Measurements from ENCODE around the gene COG5. TPM values are rescaled to one million over a fixed set of nuclear protein-coding genes. Genes with fewer than 3 reads are reported as not detected.

The COG5 gene
- total and polyA plus RNA-seq, 2 of the 8 experiments (the other 6 are each of a cell fraction or from before 2014, with no cell fraction given): 10.5 to 28.1 TPM

GRCh38 chr7:107386548-107387102 lies 177.1 kb downstream of the COG5 start:
- no peak overlapping the region for H2BK15ac ChIP-seq (ENCODE audit: low read length)
- H2AK5ac ChIP-seq (ENCODE audit: low read depth, low read length): no peak overlapping the region
- no peak overlapping the region for H4K5ac ChIP-seq (ENCODE audit: insufficient read length, low read depth, low read length)
- no peak overlapping the region for H3K9ac ChIP-seq (replicated peaks in 1 of 4; ENCODE audit: extremely low read depth in 1 of 4, low read depth in 3 of 4, low read length in 3 of 4)
- no peak overlapping the region for H2BK12ac ChIP-seq (ENCODE audit: low read depth, low read length)
- H3K4me1 ChIP-seq (replicated peaks in 1 of 4; ENCODE audit: control insufficient read depth in 3 of 4, insufficient read depth in 4 of 4, low read length in 3 of 4): peaks cover 2 to 16% (median 13%) of the 10 kb centered on the region in 4 experiments
- no peak overlapping the region for H2AFZ ChIP-seq (ENCODE audit: low read length)
- no peak overlapping the region for H2BK5ac ChIP-seq (ENCODE audit: low read depth, low read length)
- no peaks in the 10 kb centered on the region; the same call in 1 of the 2 replicates for H3K23me2 ChIP-seq (ENCODE audit: low read depth, low read length)
- no peak overlapping the region for H4K8ac ChIP-seq (ENCODE audit: extremely low read depth, insufficient read depth, low read length)
- WGBS, 2 experiments (ENCODE audit: extremely low coverage in 1 of 2, insufficient coverage in 1 of 2, insufficient read length in 1 of 2, insufficient replicate concordance in 2 of 2, low coverage in 1 of 2, low lambda C conversion rate in 2 of 2, missing lambda C conversion rate in 1 of 2): 81% methylated on average over 4 of the region's 4 CpGs; no CpG with 5 or more reads in 1 of the 2 experiments
- no peak overlapping the region for H3K14ac ChIP-seq (ENCODE audit: insufficient read length)
- H2BK20ac ChIP-seq (ENCODE audit: low read length): no peak overlapping the region
- no peaks in the 10 kb centered on the region for H3K36me3 ChIP-seq (ENCODE audit: control insufficient read depth in 2 of 4, insufficient read depth in 4 of 4, low read length in 3 of 4)
- H3K4me3 ChIP-seq (ENCODE audit: extremely low read depth in 1 of 4, insufficient read depth in 2 of 4, low read depth in 3 of 4, low read length in 4 of 4): no peak overlapping the region
- no peak overlapping the region for H3K27ac ChIP-seq (ENCODE audit: low read depth, low read length)
- no peak overlapping the region for H3K4ac ChIP-seq (replicated peaks; ENCODE audit: insufficient read length, low read depth, low read length)
- no peak overlapping the region for H4K91ac ChIP-seq (replicated peaks; ENCODE audit: insufficient read length, low read length)
- H3K56ac ChIP-seq (replicated peaks; ENCODE audit: insufficient read length, low read depth, low read length): no peak overlapping the region
- FAIRE-seq (no peak), DNase-seq (ENCODE audit: low read depth in 1 of 2, low spot score in 2 of 2) (no peak)
- H3K27me3 ChIP-seq (replicated peaks in 1 of 4; ENCODE audit: control insufficient read depth in 3 of 4, extremely low read depth in 1 of 4, insufficient read depth in 3 of 4, low read length in 3 of 4): no peaks in the 10 kb centered on the region
- ChIA-PET CTCF (ENCODE audit: partially characterized antibody) (interaction anchor here (1.4 kb wide), 1 partner anchor 10 kb away, joined by 8 read pairs; no protein-coding TSS in a partner anchor), POLR2A (ENCODE audit: partially characterized antibody) (interaction anchor here (0.7 to 1.5 kb wide), 2 partner anchors 10 to 942 kb away, joined by 3 to 5 read pairs; no protein-coding TSS in a partner anchor)
- no peaks in the 10 kb centered on the region for H3K79me1 ChIP-seq (ENCODE audit: low read depth, low read length)
- H3K4me2 ChIP-seq (ENCODE audit: insufficient read depth in 1 of 2, low read depth in 2 of 2, low read length in 2 of 2): no peak overlapping the region
- H3K9me3 ChIP-seq (ENCODE audit: insufficient read depth in 2 of 2, low read depth in 1 of 2, low read length in 1 of 2): no peaks in the 10 kb centered on the region; a peak in 1 of 4 replicates
- H2BK120ac ChIP-seq (replicated peaks; ENCODE audit: low read depth, low read length): no peak overlapping the region
- peaks cover 3% of the 10 kb centered on the region in 2 experiments for H4K20me1 ChIP-seq (replicated peaks in 1 of 2; ENCODE audit: control insufficient read depth in 1 of 2, insufficient read depth in 2 of 2, low read length in 2 of 2)
- no peaks in the 10 kb centered on the region for H3K79me2 ChIP-seq (ENCODE audit: control insufficient read depth in 1 of 2, insufficient read depth in 2 of 2, low read length in 2 of 2)
- no peak overlapping the region for H3K18ac ChIP-seq (ENCODE audit: extremely low read depth, low read length)
- H3K23ac ChIP-seq (ENCODE audit: insufficient read length): no peak overlapping the region
- TF ChIP-seq GABPA (IDR thresholded peaks at IDR 0.05; ENCODE audit: borderline replicate concordance, insufficient read depth, low read length) (no peak), BRCA1 (IDR thresholded peaks at IDR 0.05; ENCODE audit: low read depth, low read length) (no peak), RFX5 (IDR thresholded peaks at IDR 0.05; ENCODE audit: borderline replicate concordance, low read depth, low read length) (no peak), EGR1 (IDR thresholded peaks at IDR 0.05; ENCODE audit: borderline replicate concordance, low read depth, low read length) (no peak), CEBPB (IDR thresholded peaks at IDR 0.05; ENCODE audit: low read depth, low read length) (no peak), RAD21 (IDR thresholded peaks at IDR 0.05 in 1 of 2, conservative IDR thresholded peaks at IDR 0.05 in 1 of 2; ENCODE audit: low read depth in 2 of 2, low read length in 2 of 2) (no peak), ZNF274 (IDR thresholded peaks at IDR 0.05; ENCODE audit: borderline replicate concordance, extremely low read depth, low read length) (no peak), POLR2A (IDR thresholded peaks at IDR 0.05; ENCODE audit: control extremely low read depth in 1 of 2, low read depth in 2 of 2, low read length in 2 of 2) (no peak), KDM1A (IDR thresholded peaks at IDR 0.05; ENCODE audit: borderline replicate concordance, low read length) (no peak), ATF3 (IDR thresholded peaks at IDR 0.05; ENCODE audit: insufficient read depth, low read depth, low read length) (no peak)
